Stimulated activated CD4-positive, alpha-beta T cell treated with anti-CD3 and anti-CD28 coated beads, TNF-alpha, amount 100 ng/mL, for 48 hours (primary cell): ENCODE measurements around the gene CHAC1.

Source experiments
- DNase-seq, 3 donors: peaks; one replicate each; pipeline ENCODE4 v3.0.0-alpha.2; 2020; ENCODE audit warnings: low read depth in 3 of 3

Gene CHAC1

DNA sequence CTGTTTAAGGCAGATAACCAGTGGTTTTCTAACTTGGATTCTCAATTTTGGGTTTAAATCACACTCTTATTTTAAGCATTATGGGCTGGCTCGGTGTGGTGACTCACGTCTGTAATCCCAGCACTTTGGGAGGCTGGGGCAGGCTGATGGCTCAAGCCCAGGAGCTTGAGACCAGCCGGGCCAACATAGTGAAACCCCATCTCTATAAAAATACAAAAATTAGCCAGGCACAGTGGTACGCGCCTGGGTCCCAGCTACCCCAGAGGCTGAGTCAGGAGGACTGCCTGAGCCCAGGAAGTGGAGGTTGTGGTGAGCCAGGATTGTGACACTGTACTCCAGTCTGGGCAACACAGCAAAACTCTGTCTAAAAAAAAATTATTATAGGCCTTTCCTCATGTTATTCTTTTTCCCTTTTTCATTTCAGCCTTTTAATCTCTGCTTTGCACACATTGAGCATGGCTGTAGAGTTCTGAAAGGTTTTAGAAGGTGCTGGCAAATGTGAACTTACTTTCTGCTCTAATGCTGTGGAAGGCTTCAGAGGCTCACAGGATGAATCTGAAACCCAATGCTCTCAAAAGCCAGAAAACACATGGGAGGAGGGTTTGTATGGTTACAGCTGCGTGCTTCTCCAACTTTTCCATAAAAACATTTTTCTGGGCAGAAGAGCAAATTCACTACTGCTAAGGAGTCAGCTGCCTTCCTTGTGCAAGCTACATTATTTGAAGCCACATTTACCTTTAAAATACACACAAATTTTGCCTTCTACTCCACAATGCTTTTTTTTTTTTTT, 32.5 kb downstream of the CHAC1 start:
- DNase-seq = no peak

DNA sequence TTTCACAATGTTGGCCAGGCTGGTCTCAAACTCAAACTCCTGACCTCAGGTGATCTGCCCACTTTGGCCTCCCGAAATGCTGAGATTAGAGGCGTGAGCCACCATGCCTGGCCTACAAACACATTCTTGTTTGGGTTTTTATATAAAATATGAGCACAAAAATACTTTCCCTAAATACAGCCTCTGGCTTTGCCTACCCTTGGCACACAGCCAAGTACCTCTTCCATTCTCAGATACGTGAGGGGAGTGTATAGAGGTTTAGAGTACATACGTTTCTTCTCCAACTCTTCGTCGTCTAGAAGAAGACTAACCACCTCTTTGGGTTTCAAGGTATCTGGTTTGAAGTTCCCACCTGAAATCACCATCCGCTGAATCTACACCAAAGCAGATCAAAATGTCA, 33.5 kb downstream of the CHAC1 start:
- no peak for DNase-seq

DNA sequence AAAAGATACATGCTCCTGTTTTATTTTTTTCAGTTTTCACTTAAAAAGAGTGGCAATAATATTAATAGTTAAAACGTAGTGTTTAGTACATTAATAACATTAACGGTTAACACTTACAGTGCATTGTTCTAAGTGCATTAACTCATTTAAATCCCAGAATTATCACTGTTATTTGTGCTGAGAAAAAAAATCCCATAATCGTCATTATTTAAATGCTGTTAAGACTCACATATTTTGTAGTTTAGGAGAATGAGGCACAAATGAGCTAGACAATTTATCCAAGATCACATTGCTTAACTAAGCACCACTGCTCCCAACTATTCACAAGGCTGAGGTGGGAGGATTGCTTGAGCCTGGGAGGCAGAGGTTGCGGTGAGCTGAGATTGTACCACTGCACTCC, 34.9 kb downstream of the CHAC1 start:
- DNase-seq = no peak

DNA sequence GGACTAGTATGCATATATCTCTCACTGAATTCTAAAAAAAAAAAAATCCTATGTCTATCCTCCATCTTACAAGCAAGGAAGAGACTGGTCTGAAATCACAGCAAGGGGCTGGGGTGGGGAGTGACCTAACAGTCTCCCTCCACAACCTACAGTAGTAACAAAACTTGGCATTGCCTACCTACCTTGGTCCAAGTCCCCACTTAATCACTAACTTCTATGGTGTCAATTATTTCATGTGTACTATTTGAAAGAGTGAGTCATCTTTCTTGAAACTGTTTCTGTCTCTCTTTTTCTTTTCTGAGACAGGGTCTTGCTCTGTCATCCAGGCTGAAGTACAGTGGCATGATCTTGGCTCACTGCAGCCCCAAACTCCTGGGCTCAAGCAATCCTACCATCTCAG, 36.8 kb downstream of the CHAC1 start:
- no peak for DNase-seq

DNA sequence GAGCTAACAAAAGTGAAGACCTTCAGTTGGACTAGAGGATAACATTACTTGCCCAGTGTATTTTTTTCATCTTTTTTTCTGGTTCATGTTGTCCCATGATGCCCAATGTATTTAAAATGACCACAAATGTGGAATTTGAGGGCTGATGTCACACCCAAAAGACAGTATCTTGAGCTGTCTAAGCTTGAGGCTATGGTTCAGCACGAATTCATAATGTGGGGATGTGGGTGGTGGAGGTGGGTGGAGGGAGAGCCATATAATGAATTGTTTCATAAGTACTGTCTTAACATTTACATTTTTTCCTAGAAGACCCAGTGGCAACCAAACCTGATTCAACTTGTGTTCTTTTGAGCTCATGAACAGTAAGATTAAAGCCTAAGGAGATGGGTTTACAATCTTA, 37.5 kb downstream of the CHAC1 start:
- DNase-seq = peak in 2 of 3 donors; percentile 2 to 4

DNA sequence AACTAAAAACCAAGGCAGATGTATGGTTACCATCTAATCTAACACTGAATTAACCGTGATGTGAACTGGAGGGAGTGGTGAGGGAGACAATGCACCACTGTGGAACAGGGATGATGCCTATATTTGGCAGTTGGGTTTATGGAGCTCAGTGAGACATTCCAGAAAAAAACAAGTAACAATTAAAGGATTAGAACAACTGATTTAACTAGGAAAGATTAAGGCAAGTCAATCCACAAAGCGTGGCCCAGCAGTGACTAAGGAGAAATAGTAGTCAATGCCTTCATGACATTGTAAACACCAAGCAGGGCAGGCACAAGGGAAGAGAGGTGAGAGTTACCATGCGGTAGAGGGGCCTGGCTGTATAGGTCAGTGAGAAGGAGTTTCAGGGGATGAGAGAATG, 38.1 kb downstream of the CHAC1 start:
- DNase-seq = no peak

DNA sequence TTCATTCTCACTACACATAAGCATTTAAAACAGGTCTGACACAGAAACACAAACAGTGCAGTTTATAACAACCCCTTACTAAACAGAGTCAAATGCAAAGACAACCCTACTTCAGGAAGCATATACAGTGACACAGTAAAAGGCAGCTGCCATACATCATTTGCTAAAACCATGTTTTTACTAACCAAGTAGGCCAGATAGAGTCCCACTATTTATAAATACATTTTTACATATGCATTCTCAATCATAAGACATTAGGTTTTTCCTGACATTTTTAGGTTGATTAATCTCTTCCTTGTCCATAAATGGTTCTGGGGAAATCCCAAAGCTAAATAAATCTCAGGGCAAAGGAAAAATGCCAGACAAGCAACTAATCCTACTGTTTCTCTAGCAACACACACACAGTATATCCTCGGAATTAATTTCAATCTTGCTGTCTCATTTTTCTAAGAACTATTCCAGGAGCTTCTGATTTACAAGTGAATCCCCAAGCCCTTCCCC, 39.0 kb downstream of the CHAC1 start:
- no peak for DNase-seq

DNA sequence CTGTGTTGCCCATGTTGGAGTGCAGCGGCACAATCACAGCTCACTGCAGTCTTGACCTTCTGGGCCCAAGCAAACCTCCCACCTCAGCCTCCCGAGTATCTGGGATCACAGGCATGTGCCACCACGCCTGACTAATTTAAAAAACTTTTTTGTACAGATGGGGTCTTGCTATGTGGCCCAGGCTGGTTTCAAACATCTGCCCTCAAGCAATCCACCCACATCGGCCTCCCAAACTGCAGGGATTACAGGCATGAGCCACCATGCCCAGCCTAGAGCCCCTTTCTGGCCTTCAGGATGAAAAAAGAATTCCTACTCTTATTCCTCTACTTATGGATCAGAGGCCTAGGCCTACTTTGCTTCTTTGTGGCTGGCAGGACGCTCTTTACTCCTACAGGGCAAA, 39.6 kb downstream of the CHAC1 start:
- no peak for DNase-seq

DNA sequence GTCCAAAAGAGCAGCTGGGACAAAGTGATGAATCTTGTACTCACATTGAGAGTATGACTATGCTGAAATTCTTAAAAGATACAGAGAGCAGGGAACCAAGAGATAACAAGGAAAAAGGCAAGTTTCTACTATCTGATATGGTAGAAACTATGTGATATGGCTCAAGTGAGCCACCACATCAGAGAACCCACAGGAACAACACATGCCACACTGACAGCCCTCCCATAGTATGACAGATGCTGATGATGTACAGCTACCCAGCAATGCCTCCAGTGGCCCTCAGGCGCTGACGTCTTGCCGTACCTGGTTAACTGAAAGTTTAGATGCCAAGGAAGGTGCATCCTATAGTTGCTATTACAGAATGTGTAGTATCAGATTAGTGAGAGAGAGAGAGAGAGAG, 42.4 kb downstream of the CHAC1 start:
- no peak for DNase-seq

DNA sequence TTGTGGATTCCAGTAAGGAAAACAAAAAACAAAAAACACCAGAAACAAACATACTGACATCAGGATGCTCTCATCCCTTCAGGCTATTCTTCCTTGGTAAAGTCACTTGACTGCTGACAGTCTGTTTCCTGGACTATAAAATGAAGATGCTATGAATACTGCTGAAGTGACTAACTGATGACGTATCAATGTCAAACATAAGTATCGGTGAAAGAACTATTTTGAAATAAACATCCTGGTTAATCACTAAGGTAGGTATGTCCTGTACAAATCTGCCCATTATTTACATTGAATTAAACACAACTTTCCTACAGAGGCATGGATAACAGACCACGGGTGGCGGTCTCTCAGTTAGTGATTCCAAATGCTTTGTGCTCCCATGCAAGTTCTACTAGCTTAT, 45.9 kb downstream of the CHAC1 start:
- no peak for DNase-seq

DNA sequence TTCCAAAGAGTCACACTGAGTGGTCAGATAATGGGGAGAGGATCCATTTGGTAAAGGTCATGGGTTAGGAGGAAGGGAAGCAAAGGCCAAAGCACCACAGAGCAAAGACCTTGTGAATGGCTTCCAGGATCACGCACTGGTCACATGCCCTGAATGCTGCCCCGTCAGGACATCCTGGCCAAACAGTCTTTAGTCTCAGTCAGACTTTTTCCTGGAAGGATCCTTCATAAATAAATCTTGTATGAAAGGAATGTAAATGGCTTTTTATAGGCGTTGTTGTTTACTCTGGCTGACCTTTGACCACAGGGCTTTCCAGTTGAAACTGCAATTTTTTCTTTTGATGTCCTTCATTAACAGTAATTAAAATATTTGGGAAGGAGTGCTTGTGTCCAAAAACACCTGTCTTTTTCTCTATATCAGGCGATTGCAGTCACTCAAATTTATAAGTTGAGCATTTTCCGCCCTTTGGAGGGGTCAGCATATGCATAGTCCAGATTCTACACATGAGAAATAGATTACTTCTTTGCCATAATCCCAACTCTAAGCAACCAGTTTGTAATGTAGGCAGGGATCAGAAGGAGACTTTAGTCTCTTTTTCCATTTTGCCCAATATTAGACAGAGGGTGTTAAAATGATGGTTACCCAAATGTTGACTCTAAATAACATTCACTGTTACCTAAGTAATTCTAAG, 48.4 kb downstream of the CHAC1 start:
- no peak for DNase-seq

DNA sequence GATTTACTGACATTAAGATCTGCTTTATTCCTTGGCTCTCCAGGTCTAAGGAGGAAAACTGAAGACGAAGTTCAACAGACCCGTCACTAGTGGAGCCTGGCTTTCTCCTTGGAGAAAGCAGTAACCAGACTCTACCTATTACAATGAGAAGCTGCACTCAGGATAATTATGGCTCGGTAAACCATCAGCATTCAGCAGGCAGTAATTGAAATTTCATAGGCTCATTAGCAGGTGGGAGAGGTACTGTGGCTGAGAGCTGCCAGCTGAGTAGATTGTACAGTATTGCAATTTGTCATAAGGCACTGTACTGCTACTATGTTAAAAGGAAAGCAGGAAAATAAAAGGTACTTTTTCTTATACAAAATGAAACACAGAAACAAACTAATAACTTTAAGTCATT, 51.2 kb downstream of the CHAC1 start:
- DNase-seq = no peak
